K562 (cell line): ENCODE results near the gene MDH2. TPM values are rescaled to one million over a fixed set of nuclear protein-coding genes. Genes with fewer than 3 reads are reported as not detected.

ENCODE experiments used
- ATAC-seq: fragments of 200-7000 bp; cut with Tn5 transposase; 3 replicates; pipeline ENCODE4 v1.9.1; 2020; ENCODE audit warnings: moderate library complexity
- BruUV-seq: library from RNA; stranded (reverse); fragments of 400-500 nt; replicated peaks from 2 replicates; lab custom pipeline; 2021; lab: Mats Ljungman, UMichigan
- CTCF ChIA-PET: fragments of 300-600 bp; formaldehyde crosslinking; extraction: SDS; loops from one replicate; lab custom pipeline; 2021; ENCODE audit warnings: low intra/inter-chr PET ratio; lab: Yijun Ruan, JAX
- POLR2A ChIA-PET: fragments of 300-600, 350-650 bp; sonication (Branson Sonifier 250); formaldehyde crosslinking; extraction: SDS; loops from one replicate; lab custom pipeline; 2021; ENCODE audit warnings: antibody characterized with exemption, inconsistent platforms; lab: Yijun Ruan, JAX
- DNase-seq, 4 experiments: peaks; one replicate each; pipeline versions ENCODE4 v3.0.0 to v3.0.0-alpha.2; 2011 to 2018; ENCODE audit warnings: low spot score in 3 of 4, mixed read lengths in 3 of 4; ENCODE audit errors: extremely low read depth in 1 of 4
- FAIRE-seq: peaks from 2 replicates; lab custom pipeline; 2011; peaks lifted over from hg19 to GRCh38; lab: Jason Lieb, UNC
- H2AFZ ChIP-seq: 2 replicates; pipeline ENCODE4 v1.6.0; 2011; ENCODE audit warnings: low read depth, low read length, control low read depth, inconsistent platforms
- H3K27ac ChIP-seq: fragments of 200-600 bp; 3 replicates; pipeline ENCODE4 v1.8.0; 2011; ENCODE audit warnings: low read depth, mild to moderate bottlenecking, control low read depth, inconsistent platforms, low read length, moderate library complexity, mixed read lengths; ENCODE audit errors: extremely low read depth
- H3K27me3 ChIP-seq, 2 experiments: fragments of 300-600 bp in 1 of 2; 2 replicates in 1 of 2; 3 replicates in 1 of 2; pipeline versions ENCODE4 v1.6.0 to v1.8.0; 2011; ENCODE audit warnings: inconsistent platforms in 2 of 2, low read length in 2 of 2, mild to moderate bottlenecking in 1 of 2, mixed read lengths in 1 of 2, moderate library complexity in 1 of 2; ENCODE audit not compliant: control insufficient read depth in 2 of 2, insufficient read depth in 2 of 2
- H3K36me3 ChIP-seq: fragments of 300-600 bp; 3 replicates; pipeline ENCODE4 v1.8.0; 2011; ENCODE audit warnings: mild to moderate bottlenecking, low read length, inconsistent platforms; ENCODE audit not compliant: control insufficient read depth, insufficient read depth
- H3K4me1 ChIP-seq, 2 experiments: fragments of 200-600 bp in 1 of 2; replicated peaks in 1 of 2; 2 replicates in 1 of 2; 3 replicates in 1 of 2; pipeline versions ENCODE4 v1.5.1 to v1.8.0; 2011; ENCODE audit warnings: inconsistent platforms in 2 of 2, low read length in 2 of 2, mild to moderate bottlenecking in 1 of 2, mixed read lengths in 1 of 2, moderate library complexity in 1 of 2; ENCODE audit not compliant: control insufficient read depth in 2 of 2, insufficient read depth in 2 of 2
- H3K4me2 ChIP-seq: 2 replicates; pipeline ENCODE4 v1.6.1; 2011; ENCODE audit warnings: low read length, control low read depth, inconsistent platforms, mixed read lengths; ENCODE audit not compliant: insufficient read depth
- H3K4me3 ChIP-seq: fragments of 200-600 bp; sonication (generic), shearing (Covaris generic); 2 replicates; pipeline ENCODE4 v1.5.1; 2016; ENCODE audit warnings: control low read depth, inconsistent platforms
- H3K79me2 ChIP-seq: fragments of 200-600 bp; 3 replicates; pipeline ENCODE4 v1.8.0; 2011; ENCODE audit warnings: low read length, inconsistent platforms; ENCODE audit not compliant: control insufficient read depth, insufficient read depth
- H3K9ac ChIP-seq, 2 experiments: 2 replicates each; pipeline versions ENCODE4 v1.6.0 to v1.6.1; 2011; ENCODE audit warnings: low read depth in 2 of 2, low read length in 2 of 2, control low read depth in 1 of 2, inconsistent platforms in 1 of 2, mild to moderate bottlenecking in 1 of 2, mixed read lengths in 1 of 2; ENCODE audit not compliant: insufficient read depth in 1 of 2
- H3K9me1 ChIP-seq: one replicate; pipeline ENCODE4 v1.6.0; 2011; ENCODE audit warnings: inconsistent platforms, mild to moderate bottlenecking, low read length, moderate library complexity; ENCODE audit not compliant: control insufficient read depth, insufficient read depth
- H3K9me3 ChIP-seq: replicated peaks from 2 replicates; pipeline ENCODE4 v1.5.1; 2011; ENCODE audit warnings: low read depth, low read length, inconsistent platforms; ENCODE audit not compliant: control insufficient read depth, insufficient read depth
- H4K20me1 ChIP-seq: replicated peaks from 2 replicates; pipeline ENCODE4 v1.6.1; 2011; ENCODE audit warnings: low read length, inconsistent platforms, mixed read lengths; ENCODE audit not compliant: control insufficient read depth, insufficient read depth
- BCOR ChIP-seq: fragments of 450-650 bp; IDR thresholded peaks from 2 replicates; pipeline ENCODE4 v1.6.1; 2016
- DACH1 ChIP-seq: fragments of 450-650 bp; IDR thresholded peaks from 2 replicates; pipeline ENCODE4 v1.6.1; 2018; ENCODE audit not compliant: partially characterized antibody
- DPF2 ChIP-seq: fragments of 450-650 bp; IDR thresholded peaks from 2 replicates; pipeline ENCODE4 v1.6.1; 2016
- EHMT2 ChIP-seq: fragments of 450-650 bp; IDR thresholded peaks from 2 replicates; pipeline ENCODE4 v1.6.1; 2018; ENCODE audit warnings: antibody characterized with exemption
- GTF2E2 ChIP-seq: fragments of 200-800 bp; sonication (Bioruptor generic); IDR thresholded peaks from 2 replicates; pipeline ENCODE4 v1.6.1; 2016; ENCODE audit warnings: missing genetic modification characterization, missing compliant biosample characterization
- HLTF ChIP-seq: fragments of 450-650 bp; IDR thresholded peaks from 2 replicates; pipeline ENCODE4 v1.6.1; 2016
- SMC3 ChIP-seq: conservative IDR thresholded peaks from 2 replicates; pipeline ENCODE4 v1.6.1; 2011; ENCODE audit warnings: low read depth, low read length, improper control_type of control experiment; ENCODE audit not compliant: insufficient read depth
- SREBF1 ChIP-seq: fragments of 150-350 bp; IDR thresholded peaks from 2 replicates; pipeline ENCODE4 v1.6.1; 2014; ENCODE audit warnings: antibody characterized with exemption, low read depth, low read length, borderline replicate concordance
- ZBTB2 ChIP-seq: fragments of 450-650 bp; IDR thresholded peaks from 2 replicates; pipeline ENCODE4 v1.6.1; 2016; ENCODE audit warnings: antibody characterized with exemption
- ZBTB49 ChIP-seq: sonication (generic); formaldehyde crosslinking; IDR thresholded peaks from 2 replicates; pipeline ENCODE4 v1.8.0; 2022; ENCODE audit warnings: missing genetic modification reagents, mild to moderate bottlenecking, borderline replicate concordance
- ZC3H8 ChIP-seq: fragments of 450-650 bp; IDR thresholded peaks from 2 replicates; pipeline ENCODE4 v1.6.1; 2017
- ZEB2 ChIP-seq: fragments of 450-650 bp; IDR thresholded peaks from 2 replicates; pipeline ENCODE4 v1.6.1; 2016
- ZFPM2 ChIP-seq: fragments of 250-450 bp; sonication (Bioruptor Pico); IDR thresholded peaks from 2 replicates; pipeline ENCODE4 v1.5.1; 2022; ENCODE audit warnings: mild to moderate bottlenecking
- ZNF592 ChIP-seq: fragments of 450-650 bp; IDR thresholded peaks from 2 replicates; pipeline ENCODE4 v1.6.1; 2017; ENCODE audit warnings: antibody characterized with exemption, mild to moderate bottlenecking
- WGBS: fragments of 100-300 bp; shearing (Covaris generic); methylation state at CpG from one replicate; pipeline ENCODE4 v1.1.6; 2016; ENCODE audit warnings: low coverage, mixed read lengths; ENCODE audit not compliant: insufficient coverage; ENCODE audit errors: missing lambda C conversion rate; 5-methylcytosine and 5-hydroxymethylcytosine counted together
- in situ Hi-C: fragments of 300-500 bp; cut with MboI; formaldehyde crosslinking; loops from 4 replicates; pipeline ENCODE4 v1.15.0; 2018; ENCODE audit warnings: inconsistent platforms, mixed read lengths
- intact Hi-C: fragments of 100-400 bp; cut with micrococcal nuclease; formaldehyde crosslinking; loops from 2 replicates; pipeline ENCODE4 v1.14.2; 2022
- polyA plus RNA-seq, 8 experiments: library from polyadenylated mRNA; depleted of rRNA in 4 of 8; stranded (reverse) in 5 of 8; unstranded in 3 of 8; fragments of >200 nt; fragmentation: Nextera tagmentation in 2 of 8; fragmentation: Illumina TruSeq in 1 of 8; extraction: Ambion mirVana in 2 of 8; extraction: Trizol in 1 of 8; gene quantifications; 2 replicates each; pipeline versions ENCODE4 v1.2.1 to v1.2.3, GENCODE V29; 2011 to 2014; ENCODE audit warnings: inconsistent platforms in 1 of 8, missing spikeins in 1 of 8
- total RNA-seq, 7 experiments: library from RNA; depleted of rRNA in 6 of 7; stranded (reverse); fragments of >200 nt in 6 of 7; fragmentation: Illumina TruSeq in 2 of 7; extraction: Trizol in 2 of 7; gene quantifications; 2 replicates each; pipeline versions ENCODE4 v1.2.1 to v1.2.3, GENCODE V29; 2011 to 2021; ENCODE audit warnings: low replicate concordance in 1 of 7

MDH2 gene
- total and polyA plus RNA-seq, 9 of the 15 experiments (the other 6 are each of a cell fraction or from before 2014, with no cell fraction given), result 106 to 701 (median 242) TPM

GRCh38 chr7:76031964-76032363 lies 15.9 kb upstream of the MDH2 start (continued):
- no peak for TF ChIP-seq SMC3
- peak; percentile 39; the same call in 1 of the 2 replicates for TF ChIP-seq BCOR
- no peak for TF ChIP-seq ZFPM2 (CRISPR knock-in tag)

GRCh38 chr7:76037310-76037709 lies 10.6 kb upstream of the MDH2 start:
- Histone ChIP-seq H3K79me2 (0 out of 3 replicates have a peak, but pooled peaks cover 3% of the 10 kb centered on the region), H3K9me3 (no peaks in the 10 kb centered on the region), H3K36me3 (peaks cover 10% of the 10 kb centered on the region; the same call in 1 of the 3 replicates), H3K9me1 (no peaks in the 10 kb centered on the region), H3K27ac (no peak overlapping the region), H3K9ac (0 out of 4 replicates have a peak overlapping the region, but pooled peaks of 1 of the 2 experiments have one; percentile 23), H3K27me3 (no peaks in the 10 kb centered on the region), H2AFZ (no peak overlapping the region), H4K20me1 (no peaks in the 10 kb centered on the region; the same call in 1 of the 2 replicates), H3K4me3 (no peak overlapping the region), H3K4me1 (no peaks in the 10 kb centered on the region; a peak in 2 of 5 replicates), H3K4me2 (no peak overlapping the region)
- no TSS peak for BruUV-seq
- intact Hi-C loops (no loop called here), in situ Hi-C loops (no loop called here)
- ATAC-seq (no peak), DNase-seq (no peak), FAIRE-seq (no peak)
- ChIA-PET POLR2A (interaction anchor here (2.6 kb wide), 1 partner anchor 10 kb away, joined by 10 read pairs; the partner anchor contains the start of genes MDH2 and STYXL1), CTCF (no interaction called here)
- 65% methylated on average over 5 of the region's 5 CpGs for WGBS
- TF ChIP-seq ZC3H8 (no peak), SREBF1 (no peak), GTF2E2 (tag) (no peak), DACH1 (no peak), ZBTB49 (CRISPR knock-in tag) (no peak), ZBTB2 (no peak), EHMT2 (no peak), HLTF (no peak), ZEB2 (no peak), DPF2 (no peak), ZNF592 (no peak)
